Medulla oblongata (tissue), 1 donor: ENCODE results near the gene GADD45A.
A peak's percentile ranks its signal among the peaks of the same experiment; 100 is the strongest.

Source experiments
- DNase-seq: peaks from one replicate; pipeline ENCODE4 v3.0.0-alpha.2; 2015; ENCODE audit errors: extremely low spot score

The GADD45A gene

GRCh38 chr1:67668660-67669059 is 16.3 kb upstream of the GADD45A start:
- no peak for DNase-seq

- DNase-seq = no peak
Observed at GRCh38 chr1:67672260-67672803, 12.7 kb upstream of the GADD45A start.

- no peak for DNase-seq
Observed at GRCh38 chr1:67673468-67674201, 11.4 kb upstream of the GADD45A start.

GRCh38 chr1:67674260-67675011 is 10.6 kb upstream of the GADD45A start:
- DNase-seq = no peak

- no peak for DNase-seq
Observed at GRCh38 chr1:67675800-67676199, 9.2 kb upstream of the GADD45A start.

- DNase-seq = no peak
Observed at GRCh38 chr1:67676287-67676686, 8.7 kb upstream of the GADD45A start.

- no peak for DNase-seq
Observed at GRCh38 chr1:67676946-67677345, 8.1 kb upstream of the GADD45A start.

DNA sequence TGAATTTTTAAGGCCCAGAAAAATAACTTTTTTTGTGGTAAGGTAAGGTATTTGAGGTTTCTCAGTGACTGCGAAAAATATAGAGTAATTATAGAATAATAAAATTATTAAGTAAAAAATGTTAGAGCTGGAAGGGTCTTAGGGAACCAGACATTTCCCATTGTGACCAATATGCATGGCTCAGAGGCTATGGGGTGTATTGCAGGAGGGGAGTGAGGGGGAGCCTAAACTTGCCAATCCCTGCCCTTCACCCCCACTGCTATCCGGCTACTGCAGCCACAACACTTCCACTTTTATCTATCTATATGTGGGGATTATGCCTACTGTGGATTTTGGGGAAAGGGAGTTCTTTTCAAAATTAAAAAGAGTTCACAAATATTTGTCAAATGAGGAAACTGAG is 7.6 kb upstream of the GADD45A start:
- no peak for DNase-seq

GRCh38 chr1:67677930-67678329 is 7.1 kb upstream of the GADD45A start:
- DNase-seq = no peak

- no peak for DNase-seq
Observed at GRCh38 chr1:67679691-67680090, 5.3 kb upstream of the GADD45A start.

DNA sequence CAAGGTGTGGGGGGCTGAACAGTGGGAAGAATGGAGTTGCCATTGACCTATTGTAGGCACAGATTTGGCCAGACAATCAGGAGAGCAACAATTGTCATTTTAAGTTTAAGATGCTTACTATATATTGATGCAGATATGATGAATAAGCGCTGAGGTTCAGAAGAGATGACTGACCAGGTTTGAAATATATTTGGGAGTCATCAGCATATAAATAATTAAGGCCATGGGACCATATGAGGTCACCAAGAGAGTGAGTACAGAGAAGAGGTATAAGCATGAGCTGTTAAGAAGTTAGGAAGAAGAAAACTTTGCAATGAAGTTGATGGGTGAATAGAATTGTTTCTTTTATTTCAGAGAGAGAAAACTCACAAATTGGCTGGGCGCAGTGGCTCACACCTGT is 4.5 kb upstream of the GADD45A start:
- DNase-seq = no peak

- DNase-seq = no peak
Observed at GRCh38 chr1:67682659-67683197, 2.3 kb upstream of the GADD45A start.

DNA sequence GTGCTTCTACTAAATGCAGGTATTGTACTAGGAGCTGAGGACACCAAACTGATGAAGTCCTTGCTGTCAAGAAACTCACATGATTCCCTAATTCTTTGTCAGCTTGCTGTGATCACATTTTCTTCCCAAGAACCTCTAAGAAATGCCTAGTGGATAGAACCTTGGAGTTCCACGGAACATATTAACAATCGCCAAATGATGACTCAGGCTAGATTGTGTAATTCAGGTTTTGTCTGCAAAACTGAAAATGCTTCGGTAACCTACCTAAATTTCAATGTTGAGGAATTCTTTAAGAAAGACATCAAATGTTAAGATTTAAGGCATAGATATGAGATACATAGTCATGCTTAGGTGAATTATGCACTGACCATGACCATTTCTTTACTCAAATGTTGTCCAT is 1.7 kb upstream of the GADD45A start:
- DNase-seq = no peak

- peak; percentile 39 for DNase-seq
Observed at GRCh38 chr1:67683766-67684525, 1.1 kb upstream of the GADD45A start.

DNA sequence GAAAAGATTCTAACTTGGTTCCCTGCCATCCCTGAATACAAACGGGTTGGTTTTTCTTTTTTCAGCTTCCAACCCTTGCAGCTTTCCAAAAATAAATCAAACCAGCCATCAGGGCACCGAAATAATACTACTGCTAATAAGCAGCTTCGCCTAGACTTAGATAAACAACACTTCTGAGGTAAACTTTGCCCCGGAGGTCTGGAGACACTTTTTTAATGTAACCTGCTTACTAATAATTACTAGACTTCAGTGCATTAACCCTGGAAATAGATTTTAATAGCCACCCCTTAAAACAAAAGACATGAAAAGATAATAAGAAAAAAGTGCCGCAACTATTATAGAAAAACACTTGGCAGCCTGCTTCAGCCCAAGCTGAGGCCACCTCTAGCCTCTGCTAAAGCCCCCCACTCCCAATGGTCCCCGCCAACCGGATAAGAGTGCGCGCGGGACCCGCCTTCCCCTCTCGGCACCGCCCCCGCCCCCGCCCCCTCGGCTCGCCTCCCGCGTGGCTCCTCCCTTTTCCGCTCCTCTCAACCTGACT is 405 bp upstream of the GADD45A start:
- no peak for DNase-seq

DNA sequence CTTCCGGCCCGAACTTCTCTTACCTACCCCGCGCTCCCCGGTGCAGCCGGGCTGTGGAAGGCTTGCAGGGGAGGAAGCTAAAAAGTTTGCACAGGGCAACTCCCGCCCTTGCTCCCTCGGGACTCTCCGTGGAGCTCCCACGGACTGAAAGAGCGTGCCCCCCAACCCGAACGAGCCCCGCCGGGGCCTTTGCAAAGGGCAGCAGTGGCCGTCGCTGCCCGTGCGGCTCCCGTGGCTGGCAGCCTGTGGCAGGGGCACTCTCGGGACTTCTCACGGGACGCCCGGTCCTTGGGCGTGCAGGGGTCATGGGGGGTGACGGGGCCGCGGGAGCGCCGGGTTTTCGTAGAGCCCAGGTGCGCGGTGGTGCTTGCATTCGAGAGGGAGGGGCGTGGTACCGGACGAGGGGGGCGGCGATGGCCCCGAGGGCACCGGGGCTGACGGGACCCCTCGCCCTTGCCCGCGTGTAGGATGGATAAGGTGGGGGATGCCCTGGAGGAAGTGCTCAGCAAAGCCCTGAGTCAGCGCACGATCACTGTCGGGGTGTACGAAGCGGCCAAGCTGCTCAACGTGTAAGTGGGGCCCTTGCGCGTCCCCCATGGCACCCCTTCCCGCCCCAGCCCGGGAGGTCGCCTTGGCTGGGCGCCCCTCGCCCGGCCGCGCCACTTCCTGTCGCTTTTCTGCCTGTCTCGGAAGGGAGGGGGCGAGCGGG is 711 bp downstream of the GADD45A start:
- peak; percentile 41 for DNase-seq

DNA sequence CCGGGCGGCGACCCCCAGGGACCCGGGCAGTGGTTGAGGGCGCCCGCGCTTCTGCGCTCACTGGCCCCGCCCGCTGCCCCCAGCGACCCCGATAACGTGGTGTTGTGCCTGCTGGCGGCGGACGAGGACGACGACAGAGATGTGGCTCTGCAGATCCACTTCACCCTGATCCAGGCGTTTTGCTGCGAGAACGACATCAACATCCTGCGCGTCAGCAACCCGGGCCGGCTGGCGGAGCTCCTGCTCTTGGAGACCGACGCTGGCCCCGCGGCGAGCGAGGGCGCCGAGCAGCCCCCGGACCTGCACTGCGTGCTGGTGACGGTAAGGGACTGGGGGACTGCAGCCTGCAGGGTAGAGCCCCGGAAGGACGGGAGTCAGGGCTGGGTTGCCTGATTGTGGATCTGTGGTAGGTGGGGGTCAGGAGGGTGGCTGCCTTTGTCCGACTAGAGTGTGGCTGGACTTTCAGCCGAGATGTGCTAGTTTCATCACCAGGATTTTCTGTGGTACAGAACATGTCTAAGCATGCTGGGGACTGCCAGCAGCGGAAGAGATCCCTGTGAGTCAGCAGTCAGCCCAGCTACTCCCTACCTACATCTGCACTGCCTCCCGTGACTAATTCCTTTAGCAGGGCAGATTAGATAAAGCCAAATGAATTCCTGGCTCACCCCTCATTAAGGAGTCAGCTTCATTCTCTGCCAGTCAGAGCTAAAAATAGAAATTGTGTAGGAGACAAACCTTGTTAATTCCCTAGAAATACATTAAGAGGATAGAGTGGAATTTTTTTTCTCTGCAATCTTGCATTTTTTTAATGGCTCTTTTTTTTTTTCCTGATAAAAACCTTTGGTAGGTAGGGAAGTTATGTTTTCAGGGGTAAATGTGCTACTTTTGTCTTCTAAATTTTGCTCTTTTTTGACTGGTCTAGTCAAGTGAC is 1.5 kb downstream of the GADD45A start:
- DNase-seq = peak; percentile 45

GRCh38 chr1:67687198-67687545 is 2.2 kb downstream of the GADD45A start:
- DNase-seq = no peak

DNA sequence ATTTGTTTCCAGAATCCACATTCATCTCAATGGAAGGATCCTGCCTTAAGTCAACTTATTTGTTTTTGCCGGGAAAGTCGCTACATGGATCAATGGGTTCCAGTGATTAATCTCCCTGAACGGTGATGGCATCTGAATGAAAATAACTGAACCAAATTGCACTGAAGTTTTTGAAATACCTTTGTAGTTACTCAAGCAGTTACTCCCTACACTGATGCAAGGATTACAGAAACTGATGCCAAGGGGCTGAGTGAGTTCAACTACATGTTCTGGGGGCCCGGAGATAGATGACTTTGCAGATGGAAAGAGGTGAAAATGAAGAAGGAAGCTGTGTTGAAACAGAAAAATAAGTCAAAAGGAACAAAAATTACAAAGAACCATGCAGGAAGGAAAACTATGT is 2.6 kb downstream of the GADD45A start:
- DNase-seq = no peak
